BJ (cell line): ENCODE data around the gene DSTYK. TPM values are rescaled to one million over a fixed set of nuclear protein-coding genes. Genes with fewer than 3 reads are reported as not detected.

Experiments used
- CTCF ChIA-PET: fragments of 350-600 bp; formaldehyde crosslinking; extraction: SDS; loops from one replicate; lab custom pipeline; 2021; ENCODE audit warnings: antibody characterized with exemption, inconsistent platforms; lab: Yijun Ruan, JAX
- POLR2A ChIA-PET: fragments of 300-600 bp; sonication (Branson Sonifier 250); formaldehyde crosslinking; extraction: SDS; loops from one replicate; lab custom pipeline; 2021; ENCODE audit warnings: antibody characterized with exemption; lab: Charles Lee
- DNase-seq: peaks from one replicate; pipeline ENCODE4 v3.0.0-alpha.2; 2011; ENCODE audit warnings: low read depth
- H3K27me3 ChIP-seq: 2 replicates; pipeline ENCODE4 v1.6.0; 2011; ENCODE audit warnings: low read length; ENCODE audit not compliant: control insufficient read depth, insufficient read depth
- H3K36me3 ChIP-seq: 2 replicates; pipeline ENCODE4 v1.5.1; 2011; ENCODE audit warnings: low read length; ENCODE audit not compliant: control insufficient read depth, insufficient read depth
- H3K4me3 ChIP-seq: 2 replicates; pipeline ENCODE4 v1.5.1; 2011; ENCODE audit warnings: low read depth, mild to moderate bottlenecking, control low read depth, low read length
- polyA plus RNA-seq: library from polyadenylated mRNA; depleted of rRNA; stranded (reverse); fragments of >200 nt; gene quantifications from 2 replicates; pipeline ENCODE4 v1.2.3, GENCODE V29; 2011
- TF ChIP-seq, protein P1 (sequence below): IDR thresholded peaks from 2 replicates; pipeline ENCODE4 v1.5.1; 2011; ENCODE audit warnings: low read depth, mild to moderate bottlenecking, control low read depth, inconsistent platforms, low read length, moderate library complexity; ENCODE audit not compliant: insufficient read depth

The DSTYK gene
- polyA plus RNA-seq, 1 experiment = 9.7 TPM

DNA sequence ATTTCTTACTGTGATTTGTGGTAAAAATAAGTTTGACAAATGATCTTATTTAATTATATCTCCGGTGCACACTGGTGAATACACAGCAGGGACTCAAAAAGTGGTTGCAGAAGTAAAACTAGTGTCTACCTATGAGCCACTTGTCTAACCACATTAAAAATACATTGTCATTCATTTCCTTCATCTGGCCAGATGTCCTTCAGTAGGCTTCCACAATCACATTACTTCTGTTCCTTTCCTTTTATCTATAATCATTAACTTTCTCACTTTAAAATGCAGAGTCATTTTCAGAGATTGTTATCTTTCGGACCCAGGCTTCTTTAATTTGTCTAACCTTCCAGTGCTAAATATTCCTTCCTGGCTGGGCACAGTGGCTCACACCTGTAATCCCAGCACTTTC lies 92.8 kb downstream of the DSTYK start:
- TF ChIP-seq, protein P1, sequence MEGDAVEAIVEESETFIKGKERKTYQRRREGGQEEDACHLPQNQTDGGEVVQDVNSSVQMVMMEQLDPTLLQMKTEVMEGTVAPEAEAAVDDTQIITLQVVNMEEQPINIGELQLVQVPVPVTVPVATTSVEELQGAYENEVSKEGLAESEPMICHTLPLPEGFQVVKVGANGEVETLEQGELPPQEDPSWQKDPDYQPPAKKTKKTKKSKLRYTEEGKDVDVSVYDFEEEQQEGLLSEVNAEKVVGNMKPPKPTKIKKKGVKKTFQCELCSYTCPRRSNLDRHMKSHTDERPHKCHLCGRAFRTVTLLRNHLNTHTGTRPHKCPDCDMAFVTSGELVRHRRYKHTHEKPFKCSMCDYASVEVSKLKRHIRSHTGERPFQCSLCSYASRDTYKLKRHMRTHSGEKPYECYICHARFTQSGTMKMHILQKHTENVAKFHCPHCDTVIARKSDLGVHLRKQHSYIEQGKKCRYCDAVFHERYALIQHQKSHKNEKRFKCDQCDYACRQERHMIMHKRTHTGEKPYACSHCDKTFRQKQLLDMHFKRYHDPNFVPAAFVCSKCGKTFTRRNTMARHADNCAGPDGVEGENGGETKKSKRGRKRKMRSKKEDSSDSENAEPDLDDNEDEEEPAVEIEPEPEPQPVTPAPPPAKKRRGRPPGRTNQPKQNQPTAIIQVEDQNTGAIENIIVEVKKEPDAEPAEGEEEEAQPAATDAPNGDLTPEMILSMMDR = no peak
- no peak overlapping the region for H3K4me3 ChIP-seq
- POLR2A ChIA-PET = no interaction called here
- no peak for DNase-seq
- CTCF ChIA-PET = interaction anchor here (1.0 to 5.1 kb wide), 2 partner anchors 130 to 137 kb away, joined by 3 to 32 read pairs; no protein-coding TSS in a partner anchor
- H3K27me3 ChIP-seq = no peaks in the 10 kb centered on the region
- no peaks in the 10 kb centered on the region for H3K36me3 ChIP-seq

DNA sequence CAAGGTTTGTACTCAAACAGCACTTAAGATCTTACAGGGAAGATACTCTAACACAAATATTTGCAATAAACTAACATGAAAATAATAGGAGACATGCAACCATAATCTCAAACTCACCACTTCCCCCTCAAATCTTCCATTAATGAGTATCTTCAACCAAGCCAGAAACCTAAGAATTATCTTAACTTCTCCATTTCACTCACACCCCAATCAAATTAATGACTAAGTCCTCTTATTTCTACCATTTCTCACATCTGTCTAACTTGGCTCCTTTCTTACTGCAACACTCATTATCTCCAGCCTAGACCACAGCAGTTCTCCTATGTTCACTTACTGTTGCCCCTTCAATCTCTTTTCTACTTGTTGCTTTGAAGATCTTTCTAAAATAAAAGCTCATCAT lies 100.1 kb downstream of the DSTYK start:
- no peak for DNase-seq
- CTCF ChIA-PET = interaction anchor here (1.9 kb wide), 1 partner anchor 145 kb away, joined by 4 read pairs; no protein-coding TSS in a partner anchor
- H3K36me3 ChIP-seq = peaks cover 2% of the 10 kb centered on the region
- POLR2A ChIA-PET = no interaction called here
- no peaks in the 10 kb centered on the region for H3K27me3 ChIP-seq
- no peak overlapping the region for H3K4me3 ChIP-seq
- TF ChIP-seq, protein P1 = no peak

GRCh38 chr1:205109711-205110110 lies 101.8 kb downstream of the DSTYK start:
- CTCF ChIA-PET = interaction anchor here (0.7 to 1.8 kb wide), 5 partner anchors 11 to 157 kb away, joined by 3 to 5 read pairs (median 4); partner anchors contain the start of gene RBBP5

GRCh38 chr1:205109269-205109668 lies 102.2 kb downstream of the DSTYK start:
- Histone ChIP-seq H3K4me3 (no peak overlapping the region), H3K27me3 (no peaks in the 10 kb centered on the region), H3K36me3 (peaks cover 6% of the 10 kb centered on the region)
- POLR2A ChIA-PET = interaction anchor here (1.1 kb wide), 1 partner anchor 12 kb away, joined by 3 read pairs; the partner anchor contains the start of gene RBBP5
- CTCF ChIA-PET = interaction anchor here (0.7 to 1.8 kb wide), 6 partner anchors 12 to 157 kb away, joined by 3 to 5 read pairs (median 4); partner anchors contain the start of gene RBBP5
- TF ChIP-seq, protein P1 = no peak
- no peak for DNase-seq

More at GRCh38 chr1:205109711-205110110, 101.8 kb downstream of the DSTYK start:
- no peak for DNase-seq
- Histone ChIP-seq H3K4me3 (no peak overlapping the region), H3K36me3 (peaks cover 5% of the 10 kb centered on the region), H3K27me3 (no peaks in the 10 kb centered on the region)
- TF ChIP-seq, protein P1 = no peak
- POLR2A ChIA-PET = no interaction called here

GRCh38 chr1:205108464-205108863 lies 103.0 kb downstream of the DSTYK start:
- CTCF ChIA-PET = interaction anchor here (1.1 to 1.8 kb wide), 2 partner anchors 13 to 148 kb away, joined by 3 to 5 read pairs; partner anchors contain the start of gene RBBP5
- TF ChIP-seq, protein P1 = no peak

More at GRCh38 chr1:205108464-205108863, 103.0 kb downstream of the DSTYK start:
- Histone ChIP-seq H3K36me3 (peaks cover 7% of the 10 kb centered on the region), H3K27me3 (no peaks in the 10 kb centered on the region), H3K4me3 (no peak overlapping the region)
- POLR2A ChIA-PET = interaction anchor here (1.1 kb wide), 1 partner anchor 13 kb away, joined by 3 read pairs; the partner anchor contains the start of gene RBBP5
- DNase-seq = no peak
